HG02642 (cell line): Measurements from ENCODE around the gene MIB2.

ENCODE experiments used
- ATAC-seq: cut with Tn5 transposase; IDR thresholded peaks from one replicate; pipeline ENCODE4 v1.9.1; 2021; ENCODE audit warnings: mild to moderate bottlenecking; ENCODE audit not compliant: unreplicated experiment, poor library complexity

MIB2 gene

GRCh38 chr1:1612104-1612400, 3.2 kb upstream of the MIB2 start:
- no peak for ATAC-seq

DNA sequence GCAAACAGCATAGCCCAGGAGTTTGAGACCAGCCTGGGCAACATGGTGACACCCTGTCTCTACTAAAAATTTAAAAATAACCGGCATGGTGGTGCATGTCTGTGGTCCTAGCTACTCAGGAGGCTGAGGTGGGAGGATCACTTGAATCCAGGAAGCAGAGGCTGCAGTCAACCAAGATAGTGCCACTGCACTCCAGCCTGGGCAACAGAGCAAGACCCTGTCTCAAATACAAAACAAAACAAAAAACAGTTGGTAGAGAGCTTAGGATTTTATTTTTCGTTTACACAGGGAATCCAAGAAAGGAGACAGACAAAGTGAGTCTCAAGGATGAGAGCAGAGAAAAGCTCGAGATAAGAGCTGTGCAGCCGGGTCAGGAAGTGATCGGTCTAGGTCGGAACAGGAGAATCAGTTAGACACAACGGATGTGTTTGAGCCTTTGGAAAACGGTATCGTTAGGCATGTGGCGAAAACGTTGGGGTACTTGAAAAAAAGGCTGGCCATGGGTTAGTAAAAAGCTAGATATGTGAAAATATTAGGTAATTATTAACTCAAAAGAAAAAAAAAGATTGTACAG, 1.7 kb upstream of the MIB2 start:
- no peak for ATAC-seq

DNA sequence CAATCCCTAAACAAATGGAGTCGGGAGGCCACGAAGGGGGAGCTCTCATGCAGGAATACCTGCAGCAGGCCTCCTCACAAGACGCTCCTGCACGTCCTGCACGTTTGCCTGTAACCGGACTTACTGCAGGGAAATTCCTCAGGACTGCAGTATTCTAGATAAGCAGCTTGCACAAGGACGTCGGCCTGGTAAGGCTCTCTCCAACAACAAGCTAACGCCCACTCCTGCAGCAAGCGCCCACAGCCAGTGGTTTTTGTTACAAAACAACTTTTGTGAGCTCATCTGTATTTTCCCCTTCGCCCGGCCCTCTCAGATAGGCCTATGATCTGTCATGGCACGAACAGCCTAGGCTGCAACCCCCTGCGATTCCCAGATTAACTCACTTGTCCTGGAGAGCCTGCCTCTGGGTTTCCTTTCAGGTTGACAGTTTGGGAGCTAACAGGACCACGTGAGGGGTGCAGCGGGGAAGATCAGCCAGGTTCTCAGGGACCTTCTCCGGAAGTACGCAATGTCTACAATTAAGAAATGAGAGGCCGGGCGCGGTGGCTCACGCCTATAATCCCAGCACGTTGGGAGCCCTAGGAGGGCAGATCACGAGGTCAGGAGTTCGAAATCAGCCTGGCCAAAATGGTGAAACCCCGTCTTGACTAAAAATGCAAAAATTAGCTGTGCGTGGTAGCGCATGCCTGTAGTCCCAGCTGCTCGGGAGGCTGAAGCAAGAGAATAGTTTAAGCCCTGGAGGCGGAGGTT, 921 bp upstream of the MIB2 start:
- no peak for ATAC-seq

- ATAC-seq, result no peak
Observed at GRCh38 chr1:1614954-1615255, 395 bp upstream of the MIB2 start.

GRCh38 chr1:1616045-1616790, 918 bp downstream of the MIB2 start:
- ATAC-seq, result peak; percentile 19

- no peak for ATAC-seq
Observed at GRCh38 chr1:1616838-1617237, 1.5 kb downstream of the MIB2 start.

- no peak for ATAC-seq
Observed at GRCh38 chr1:1617516-1617915, 2.2 kb downstream of the MIB2 start.

GRCh38 chr1:1617925-1618324, 2.6 kb downstream of the MIB2 start:
- no peak for ATAC-seq

- ATAC-seq, result no peak
Observed at GRCh38 chr1:1618396-1619068, 3.2 kb downstream of the MIB2 start.

GRCh38 chr1:1619917-1620361, 4.6 kb downstream of the MIB2 start:
- no peak for ATAC-seq

GRCh38 chr1:1620433-1621139, 5.3 kb downstream of the MIB2 start:
- no peak for ATAC-seq

- ATAC-seq, result no peak
Observed at GRCh38 chr1:1621173-1622009, 6.1 kb downstream of the MIB2 start.

GRCh38 chr1:1622010-1622787, 6.9 kb downstream of the MIB2 start:
- ATAC-seq, result no peak

DNA sequence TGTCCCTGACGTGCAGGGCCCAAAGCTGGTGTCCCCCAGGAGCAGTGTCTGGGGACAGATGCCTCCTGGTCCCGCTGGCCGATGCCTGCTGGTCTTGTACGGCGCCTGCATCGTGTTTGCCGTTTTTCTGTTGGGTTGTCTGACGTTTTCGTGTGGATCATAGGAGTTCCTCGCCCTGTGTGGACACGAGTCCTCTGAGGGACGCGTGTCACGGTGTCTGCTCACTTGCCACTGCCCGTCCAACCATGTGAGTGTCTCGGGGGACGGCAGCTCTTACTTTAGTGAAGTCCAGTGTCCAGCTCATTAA, 7.4 kb downstream of the MIB2 start:
- no peak for ATAC-seq

DNA sequence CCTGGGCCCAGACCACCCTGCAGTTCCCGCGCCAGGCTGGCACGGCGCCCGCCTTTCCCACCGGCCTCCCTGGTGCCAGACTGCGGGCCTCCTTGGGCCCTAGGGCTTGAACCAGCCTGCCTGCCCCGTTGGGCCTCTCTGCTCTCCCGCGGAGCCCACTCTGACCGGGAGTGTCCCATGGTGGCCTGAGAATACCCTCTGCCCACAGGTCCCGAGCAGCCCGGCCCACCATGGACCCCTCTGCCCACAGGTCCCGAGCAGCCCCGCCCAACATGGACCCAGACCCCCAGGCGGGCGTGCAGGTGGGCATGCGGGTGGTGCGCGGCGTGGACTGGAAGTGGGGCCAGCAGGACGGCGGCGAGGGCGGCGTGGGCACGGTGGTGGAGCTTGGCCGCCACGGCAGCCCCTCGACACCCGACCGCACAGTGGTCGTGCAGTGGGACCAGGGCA, 7.9 kb downstream of the MIB2 start:
- no peak for ATAC-seq

DNA sequence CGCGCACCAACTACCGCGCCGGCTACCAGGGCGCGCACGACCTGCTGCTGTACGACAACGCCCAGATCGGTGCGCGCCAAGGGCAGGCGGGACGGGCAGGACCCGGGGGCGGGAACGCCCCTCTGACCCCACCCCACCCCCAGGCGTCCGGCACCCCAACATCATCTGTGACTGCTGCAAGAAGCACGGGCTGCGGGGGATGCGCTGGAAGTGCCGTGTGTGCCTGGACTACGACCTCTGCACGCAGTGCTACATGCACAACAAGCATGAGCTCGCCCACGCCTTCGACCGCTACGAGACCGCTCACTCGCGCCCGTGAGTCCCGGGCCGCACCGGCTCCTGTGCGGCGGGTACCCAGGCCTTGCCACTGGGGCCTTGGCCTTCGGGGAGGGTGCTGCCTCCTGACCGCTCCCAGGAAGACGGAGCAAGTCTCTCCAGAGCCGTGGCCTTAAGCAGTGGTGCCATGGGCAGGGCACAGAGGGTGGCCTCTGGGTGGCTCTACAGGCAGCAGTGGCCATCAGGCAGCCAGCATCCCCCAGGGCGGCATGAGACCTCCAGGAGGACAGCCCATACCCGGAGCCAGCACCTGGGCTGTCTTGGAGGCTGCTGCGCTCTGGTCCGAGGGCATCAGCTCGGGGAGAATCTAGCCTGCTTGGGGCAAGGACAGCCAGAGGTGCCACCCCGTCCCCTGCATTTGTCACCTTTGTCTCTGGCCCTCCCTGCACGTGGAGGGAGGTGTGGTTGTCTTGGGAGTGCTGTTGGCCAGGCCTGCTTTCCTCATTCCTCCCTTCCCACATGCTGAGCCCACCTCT, 8.5 kb downstream of the MIB2 start:
- no peak for ATAC-seq

GRCh38 chr1:1624443-1625403, 9.4 kb downstream of the MIB2 start:
- ATAC-seq, result no peak
